ENCODE measurements around the gene ZNF879. TPM values are rescaled to one million over a fixed set of nuclear protein-coding genes. Genes with fewer than 3 reads are reported as not detected.

Gene ZNF879
- total and polyA plus RNA-seq, 9 donors: 3.1 to 6.0 (median 3.9) TPM

DNA sequence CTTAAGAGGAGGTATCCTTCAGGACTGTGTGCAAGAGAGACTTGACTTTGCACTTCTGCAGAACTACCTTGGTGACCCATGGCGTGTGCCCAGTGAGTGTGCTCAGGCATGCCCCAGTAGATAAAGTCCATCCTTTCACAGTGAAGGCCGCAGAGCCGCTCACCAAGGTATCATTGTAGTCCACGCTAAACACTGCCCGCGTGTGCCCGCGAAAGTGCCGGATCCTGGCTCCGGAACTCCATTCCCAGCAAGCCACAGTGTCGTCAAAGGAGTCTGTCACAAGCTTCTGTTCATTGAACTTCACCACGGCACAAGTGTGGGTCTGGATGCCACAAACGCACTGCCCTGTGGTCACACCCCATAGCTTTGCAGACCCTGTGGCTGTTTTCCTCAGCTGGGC lies 25.2 kb upstream of the ZNF879 start:
- H3K4me3 ChIP-seq (ENCODE audit: low read length): no peak overlapping the region
- peaks cover 33% of the 10 kb centered on the region for H3K27me3 ChIP-seq (ENCODE audit: control insufficient read depth, insufficient read depth, low read length)
- no peaks in the 10 kb centered on the region for H3K9me3 ChIP-seq (replicated peaks; ENCODE audit: control insufficient read depth, low read depth, low read length)
- H3K36me3 ChIP-seq (ENCODE audit: control insufficient read depth, insufficient read depth, low read length): no peaks in the 10 kb centered on the region
- no peak overlapping the region for H3K27ac ChIP-seq (ENCODE audit: low read length)
- no peak for DNase-seq
- H3K4me1 ChIP-seq (ENCODE audit: control insufficient read depth, insufficient read depth, low read length): no peaks in the 10 kb centered on the region
- WGBS (ENCODE audit: insufficient coverage): 92% methylated on average over 13 of the region's 13 CpGs

- Histone ChIP-seq H3K4me3 (ENCODE audit: low read length) (no peak overlapping the region), H3K27ac (ENCODE audit: low read length) (no peak overlapping the region), H3K9me3 (replicated peaks; ENCODE audit: control insufficient read depth, low read depth, low read length) (no peaks in the 10 kb centered on the region), H3K36me3 (ENCODE audit: control insufficient read depth, insufficient read depth, low read length) (no peaks in the 10 kb centered on the region), H3K4me1 (ENCODE audit: control insufficient read depth, insufficient read depth, low read length) (no peaks in the 10 kb centered on the region), H3K27me3 (ENCODE audit: control insufficient read depth, insufficient read depth, low read length) (no peaks in the 10 kb centered on the region)
- WGBS (ENCODE audit: insufficient coverage): no CpG with 5 or more reads among the region's 2 CpGs
- no peak for DNase-seq
Observed at GRCh38 chr5:179006564-179006963, 17.0 kb upstream of the ZNF879 start.

- Histone ChIP-seq H3K27ac (ENCODE audit: low read length) (no peak overlapping the region), H3K4me1 (ENCODE audit: control insufficient read depth, insufficient read depth, low read length) (no peaks in the 10 kb centered on the region), H3K27me3 (ENCODE audit: control insufficient read depth, insufficient read depth, low read length) (no peaks in the 10 kb centered on the region), H3K4me3 (ENCODE audit: low read length) (no peak overlapping the region), H3K9me3 (replicated peaks; ENCODE audit: control insufficient read depth, low read depth, low read length) (no peaks in the 10 kb centered on the region), H3K36me3 (ENCODE audit: control insufficient read depth, insufficient read depth, low read length) (no peaks in the 10 kb centered on the region)
- no CpG with 5 or more reads among the region's 1 CpG for WGBS (ENCODE audit: insufficient coverage)
- DNase-seq: no peak
Observed at GRCh38 chr5:179008667-179009066, 14.9 kb upstream of the ZNF879 start.

DNA sequence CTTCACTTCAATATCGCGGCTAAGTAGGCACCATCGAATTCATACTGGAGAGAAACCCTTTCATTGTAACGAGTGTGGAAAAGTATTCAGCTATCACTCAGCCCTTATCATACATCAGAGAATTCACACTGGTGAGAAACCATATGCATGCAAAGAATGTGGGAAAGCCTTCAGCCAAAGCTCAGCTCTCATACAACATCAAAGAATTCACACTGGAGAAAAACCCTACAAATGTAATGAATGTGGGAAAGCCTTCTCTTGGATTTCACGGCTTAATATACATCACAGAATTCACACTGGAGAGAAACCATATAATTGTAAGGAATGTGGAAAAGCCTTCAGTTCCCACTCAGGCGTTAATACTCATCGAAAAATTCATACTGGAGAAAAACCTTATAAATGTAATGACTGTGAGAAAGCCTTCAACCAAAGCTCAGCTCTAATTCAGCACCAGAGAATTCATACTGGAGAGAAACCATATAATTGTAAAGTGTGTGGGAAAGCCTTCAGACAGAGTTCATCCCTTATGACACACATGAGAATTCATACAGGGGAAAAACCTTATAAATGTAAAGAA lies 9.5 kb downstream of the ZNF879 start:
- H3K4me3 ChIP-seq (ENCODE audit: low read length): no peak overlapping the region
- no peak overlapping the region for H3K27ac ChIP-seq (ENCODE audit: low read length)
- H3K36me3 ChIP-seq (ENCODE audit: control insufficient read depth, insufficient read depth, low read length): peaks cover 27% of the 10 kb centered on the region
- no peaks in the 10 kb centered on the region for H3K27me3 ChIP-seq (ENCODE audit: control insufficient read depth, insufficient read depth, low read length)
- H3K9me3 ChIP-seq (replicated peaks; ENCODE audit: control insufficient read depth, low read depth, low read length): peaks cover 61% of the 10 kb centered on the region
- WGBS (ENCODE audit: insufficient coverage): no CpG with 5 or more reads among the region's 7 CpGs
- no peaks in the 10 kb centered on the region for H3K4me1 ChIP-seq (ENCODE audit: control insufficient read depth, insufficient read depth, low read length)
- DNase-seq: no peak

DNA sequence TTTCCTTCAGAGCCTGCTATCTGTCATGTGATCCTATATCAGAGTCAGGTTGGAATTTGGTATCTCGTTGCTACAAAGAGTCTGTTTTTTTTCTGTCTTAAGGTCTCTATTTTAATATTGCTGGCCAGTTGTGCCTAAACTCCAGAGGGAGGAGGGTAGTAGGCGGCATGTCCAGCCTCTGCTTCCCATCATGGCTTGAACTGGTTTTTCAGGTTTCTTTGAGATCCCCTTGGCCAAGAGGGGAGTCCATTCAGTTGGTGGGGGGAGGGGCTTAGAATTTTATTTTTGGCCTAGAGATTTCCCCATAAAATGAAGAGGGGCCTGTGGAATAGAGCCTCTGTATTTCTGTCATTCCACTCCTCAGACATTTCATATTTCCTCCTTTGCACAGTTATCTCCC lies 21.2 kb downstream of the ZNF879 start:
- no CpG with 5 or more reads among the region's 2 CpGs for WGBS (ENCODE audit: insufficient coverage)
- H3K9me3 ChIP-seq (replicated peaks; ENCODE audit: control insufficient read depth, low read depth, low read length): peaks cover 2% of the 10 kb centered on the region
- no peak overlapping the region for H3K4me3 ChIP-seq (ENCODE audit: low read length)
- no peaks in the 10 kb centered on the region for H3K27me3 ChIP-seq (ENCODE audit: control insufficient read depth, insufficient read depth, low read length)
- no peaks in the 10 kb centered on the region for H3K36me3 ChIP-seq (ENCODE audit: control insufficient read depth, insufficient read depth, low read length)
- DNase-seq: no peak
- no peaks in the 10 kb centered on the region for H3K4me1 ChIP-seq (ENCODE audit: control insufficient read depth, insufficient read depth, low read length)
- no peak overlapping the region for H3K27ac ChIP-seq (ENCODE audit: low read length)

DNA sequence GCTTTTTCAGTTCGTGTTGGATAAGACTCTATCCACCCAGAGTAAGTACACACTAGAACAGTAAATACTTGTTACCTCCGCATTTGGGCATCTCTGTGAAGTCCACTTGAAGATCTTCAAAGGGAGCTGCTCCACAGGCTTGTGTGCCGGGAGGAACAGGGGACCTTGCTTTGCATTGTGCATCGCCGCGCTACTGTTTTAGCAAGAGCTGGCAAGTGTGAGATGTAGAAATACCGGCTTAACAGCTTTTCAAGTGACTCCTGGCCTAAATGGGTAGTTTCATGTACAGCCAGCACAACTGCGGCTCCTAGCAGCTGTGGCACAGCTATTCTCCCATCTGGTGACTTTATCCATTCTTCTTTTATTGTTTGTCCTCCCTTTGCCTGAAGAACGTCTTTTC lies 28.2 kb downstream of the ZNF879 start:
- 96% methylated on average over 7 of the region's 9 CpGs for WGBS (ENCODE audit: insufficient coverage)
- H3K27me3 ChIP-seq (ENCODE audit: control insufficient read depth, insufficient read depth, low read length): peaks cover 2% of the 10 kb centered on the region
- H3K27ac ChIP-seq (ENCODE audit: low read length): no peak overlapping the region
- no peak for DNase-seq
- no peak overlapping the region for H3K4me3 ChIP-seq (ENCODE audit: low read length)
- H3K9me3 ChIP-seq (replicated peaks; ENCODE audit: control insufficient read depth, low read depth, low read length): peaks cover 2% of the 10 kb centered on the region
- no peaks in the 10 kb centered on the region for H3K4me1 ChIP-seq (ENCODE audit: control insufficient read depth, insufficient read depth, low read length)
- no peaks in the 10 kb centered on the region for H3K36me3 ChIP-seq (ENCODE audit: control insufficient read depth, insufficient read depth, low read length)

DNA sequence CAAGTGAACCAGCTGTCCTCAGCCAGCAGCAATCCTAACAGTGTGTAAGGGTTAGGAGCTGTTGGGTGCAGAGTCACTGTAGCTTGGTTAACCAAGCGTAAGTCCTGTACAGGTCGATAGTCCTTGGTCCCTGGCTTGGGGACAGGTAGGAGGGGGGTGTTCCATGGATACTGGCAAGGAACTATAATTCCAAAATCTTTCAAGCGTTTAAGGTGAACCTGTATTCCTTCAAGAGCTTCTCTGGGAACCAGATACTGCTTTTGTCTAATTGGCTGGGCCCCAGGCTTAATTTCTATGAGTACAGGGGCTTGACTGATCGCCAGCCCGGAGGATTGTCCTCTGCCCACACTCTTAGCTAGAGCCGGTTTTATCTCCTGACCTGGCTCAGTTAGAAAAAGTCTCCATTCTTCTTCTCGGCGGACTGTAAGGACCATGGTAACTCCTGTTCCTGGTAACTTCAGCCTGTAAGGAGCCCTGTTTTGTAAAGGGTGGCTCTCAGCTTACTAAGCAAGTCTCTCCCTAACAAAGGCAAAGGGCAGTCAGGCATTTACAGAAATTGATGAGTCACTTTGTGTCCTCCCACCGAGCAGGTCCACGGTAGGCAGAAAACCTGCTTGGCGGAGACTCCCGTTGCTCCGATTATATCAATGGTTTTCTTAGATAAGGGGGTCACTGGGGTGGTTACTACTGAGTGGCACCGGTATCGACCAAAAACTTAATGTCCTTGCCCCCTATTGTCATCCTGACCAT lies 30.6 kb downstream of the ZNF879 start:
- Histone ChIP-seq H3K9me3 (replicated peaks; ENCODE audit: control insufficient read depth, low read depth, low read length) (no peaks in the 10 kb centered on the region), H3K36me3 (ENCODE audit: control insufficient read depth, insufficient read depth, low read length) (no peaks in the 10 kb centered on the region), H3K4me1 (ENCODE audit: control insufficient read depth, insufficient read depth, low read length) (no peaks in the 10 kb centered on the region), H3K4me3 (ENCODE audit: low read length) (no peak overlapping the region), H3K27ac (ENCODE audit: low read length) (no peak overlapping the region), H3K27me3 (ENCODE audit: control insufficient read depth, insufficient read depth, low read length) (peaks cover 2% of the 10 kb centered on the region)
- 92% methylated on average over 8 of the region's 15 CpGs for WGBS (ENCODE audit: insufficient coverage)
- DNase-seq: no peak

DNA sequence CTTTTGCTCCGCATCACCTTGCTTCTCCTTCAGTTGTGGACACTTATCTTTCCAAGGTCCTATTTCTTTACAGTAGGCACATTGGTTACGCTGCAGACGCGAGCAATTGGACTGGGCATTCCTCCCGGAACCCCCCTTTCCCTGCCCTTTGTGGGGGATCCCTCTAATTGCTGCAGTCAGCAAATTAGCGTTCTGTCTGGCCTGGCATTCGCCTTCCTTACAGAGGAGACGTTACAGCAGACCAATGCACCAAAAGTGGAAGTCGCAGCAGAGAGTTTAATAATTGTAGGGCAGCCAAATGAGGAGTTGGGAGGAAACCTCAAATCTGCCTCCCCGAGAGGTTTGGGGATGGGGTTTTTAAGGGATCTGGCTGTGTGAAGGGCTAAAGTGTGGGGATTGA lies 31.3 kb downstream of the ZNF879 start:
- Histone ChIP-seq H3K27me3 (ENCODE audit: control insufficient read depth, insufficient read depth, low read length) (peaks cover 2% of the 10 kb centered on the region), H3K9me3 (replicated peaks; ENCODE audit: control insufficient read depth, low read depth, low read length) (no peaks in the 10 kb centered on the region), H3K4me3 (ENCODE audit: low read length) (no peak overlapping the region), H3K4me1 (ENCODE audit: control insufficient read depth, insufficient read depth, low read length) (no peaks in the 10 kb centered on the region), H3K27ac (ENCODE audit: low read length) (no peak overlapping the region), H3K36me3 (ENCODE audit: control insufficient read depth, insufficient read depth, low read length) (no peaks in the 10 kb centered on the region)
- WGBS (ENCODE audit: insufficient coverage): 80% methylated on average over 10 of the region's 10 CpGs
- DNase-seq: no peak

DNA sequence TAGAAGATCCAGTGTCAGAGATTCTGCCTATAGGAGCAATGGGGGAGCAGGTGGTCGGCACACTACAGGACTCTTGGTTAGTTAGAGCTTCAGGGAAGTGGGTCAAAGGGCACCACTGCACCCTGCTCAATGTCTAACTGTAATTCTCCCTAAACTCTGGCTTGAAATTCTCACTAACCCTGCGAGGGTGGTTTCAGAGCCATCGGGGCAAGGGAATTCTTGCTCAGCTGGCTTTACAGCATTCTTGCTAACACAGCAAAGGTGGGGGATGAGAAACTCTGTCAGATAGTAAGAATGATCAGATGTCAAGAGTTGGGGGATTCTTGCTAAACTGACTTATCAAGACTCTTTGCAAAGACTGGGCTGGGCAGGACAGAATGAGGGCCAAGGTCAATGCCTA lies 31.8 kb downstream of the ZNF879 start:
- Histone ChIP-seq H3K27me3 (ENCODE audit: control insufficient read depth, insufficient read depth, low read length) (peaks cover 2% of the 10 kb centered on the region), H3K4me3 (ENCODE audit: low read length) (no peak overlapping the region), H3K36me3 (ENCODE audit: control insufficient read depth, insufficient read depth, low read length) (no peaks in the 10 kb centered on the region), H3K4me1 (ENCODE audit: control insufficient read depth, insufficient read depth, low read length) (no peaks in the 10 kb centered on the region), H3K27ac (ENCODE audit: low read length) (no peak overlapping the region), H3K9me3 (replicated peaks; ENCODE audit: control insufficient read depth, low read depth, low read length) (no peaks in the 10 kb centered on the region)
- no peak for DNase-seq
- 40% methylated on average over 1 of the region's 3 CpGs for WGBS (ENCODE audit: insufficient coverage)

DNA sequence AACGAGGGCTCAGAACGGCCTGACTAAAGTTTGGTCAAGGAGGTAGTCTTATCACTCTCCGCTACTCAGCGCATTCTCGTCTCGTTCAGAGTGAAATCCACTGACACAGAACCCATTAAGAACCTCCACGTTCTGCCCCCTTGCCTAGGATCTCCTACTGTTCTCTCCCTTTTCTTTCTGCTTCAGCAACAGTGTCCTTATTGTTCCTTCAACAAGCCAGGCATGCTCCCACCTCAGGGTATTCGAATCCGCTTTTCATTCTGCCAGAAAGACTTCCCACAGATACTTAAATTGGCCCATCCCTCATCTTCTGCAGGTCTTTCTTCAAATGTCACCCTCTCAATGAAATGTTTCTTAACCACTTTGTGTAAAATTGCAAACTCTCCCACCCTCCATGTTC lies 32.2 kb downstream of the ZNF879 start:
- peaks cover 2% of the 10 kb centered on the region for H3K27me3 ChIP-seq (ENCODE audit: control insufficient read depth, insufficient read depth, low read length)
- no peak for DNase-seq
- no peaks in the 10 kb centered on the region for H3K9me3 ChIP-seq (replicated peaks; ENCODE audit: control insufficient read depth, low read depth, low read length)
- H3K36me3 ChIP-seq (ENCODE audit: control insufficient read depth, insufficient read depth, low read length): no peaks in the 10 kb centered on the region
- no peak overlapping the region for H3K4me3 ChIP-seq (ENCODE audit: low read length)
- no peak overlapping the region for H3K27ac ChIP-seq (ENCODE audit: low read length)
- peaks cover 2% of the 10 kb centered on the region for H3K4me1 ChIP-seq (ENCODE audit: control insufficient read depth, insufficient read depth, low read length)
- 86% methylated on average over 9 of the region's 9 CpGs for WGBS (ENCODE audit: insufficient coverage)

Data from muscle of leg (tissue), 11 donors.